Glomerular visceral epithelial cell (primary cell): ENCODE data around the gene ROBO1.
"Not testable (repeated sequence)": the region's sequence is repeated elsewhere in the genome, so short reads cannot be mapped to it uniquely, and the experiment has no call there.

Experiments used
- DNase-seq: peaks from one replicate; pipeline ENCODE4 v3.0.0-alpha.2; 2016; ENCODE audit errors: extremely low spot score

ROBO1 gene

DNA sequence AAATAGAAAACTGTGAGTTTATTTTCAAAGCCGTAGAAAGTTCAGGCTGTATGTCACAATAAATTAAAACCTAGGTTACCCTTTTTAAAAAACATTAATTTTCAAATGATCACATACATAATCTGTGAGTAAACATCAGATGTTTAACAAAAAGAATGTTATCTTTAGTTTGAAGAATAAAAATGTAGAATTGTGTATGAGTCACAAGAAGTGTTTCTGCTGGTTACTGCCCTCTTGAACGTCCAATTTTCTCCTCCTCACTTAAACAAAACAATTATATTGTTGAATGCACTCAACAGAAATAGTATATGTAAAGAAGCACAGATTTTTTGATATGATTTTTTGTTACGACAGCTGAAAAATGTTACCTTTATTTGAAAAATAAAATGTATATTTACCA is 855.1 kb downstream of the ROBO1 start:
- DNase-seq = no peak

DNA sequence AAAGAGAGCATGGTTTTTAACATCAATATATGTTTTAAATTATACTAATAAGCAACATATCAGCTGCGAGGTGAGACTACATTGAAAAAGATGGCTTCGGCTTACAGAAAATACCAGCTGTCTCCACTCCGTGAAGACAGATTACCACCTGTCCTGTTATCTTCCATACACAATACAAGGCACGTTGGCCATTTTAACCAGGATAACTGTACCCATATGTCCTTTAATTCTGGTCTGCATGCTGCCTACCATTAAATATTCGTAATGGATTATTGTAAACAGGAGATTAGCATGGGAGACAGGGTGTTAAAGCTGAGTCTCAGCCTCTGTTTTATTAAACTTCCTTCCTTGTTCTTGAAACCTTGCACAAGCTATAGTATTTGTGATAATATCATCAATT is 855.5 kb downstream of the ROBO1 start:
- no peak for DNase-seq

DNA sequence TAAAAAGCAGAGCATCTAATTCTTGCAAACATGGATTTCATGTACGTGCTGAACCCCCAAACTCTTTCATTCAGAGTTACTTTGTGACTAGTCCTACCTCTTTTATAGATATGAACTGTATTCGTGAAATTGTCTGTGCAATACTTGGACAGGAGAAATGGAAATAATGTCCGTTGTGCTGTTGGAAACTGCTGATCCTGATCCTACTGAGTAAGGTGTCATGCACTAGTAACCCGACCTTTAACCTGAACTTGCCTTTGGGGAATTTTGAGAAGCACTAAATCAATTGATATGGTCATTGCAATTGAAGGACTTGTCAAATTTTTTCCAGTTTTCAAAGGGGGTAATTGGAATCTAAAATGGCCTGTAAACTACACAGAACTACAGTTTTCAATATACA is 856.4 kb downstream of the ROBO1 start:
- DNase-seq = no peak

DNA sequence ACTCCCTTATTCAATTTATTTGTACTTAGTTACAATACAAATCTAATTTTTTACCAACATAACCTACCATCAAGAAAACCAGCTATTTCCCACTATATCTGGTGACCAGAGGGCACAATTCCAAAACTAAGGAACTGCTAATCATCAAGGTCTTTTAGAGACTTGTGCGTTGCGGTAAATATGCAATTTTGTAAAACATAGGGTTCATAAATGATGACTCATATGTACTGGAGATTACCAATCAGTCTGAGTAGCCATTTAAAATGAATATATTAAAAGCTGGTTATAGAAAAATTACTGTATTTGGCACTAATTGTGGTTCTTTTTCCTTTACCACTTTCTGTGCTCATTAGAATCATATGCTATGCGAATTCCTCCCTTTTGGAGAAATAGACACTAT is 859.6 kb downstream of the ROBO1 start:
- DNase-seq = no peak

DNA sequence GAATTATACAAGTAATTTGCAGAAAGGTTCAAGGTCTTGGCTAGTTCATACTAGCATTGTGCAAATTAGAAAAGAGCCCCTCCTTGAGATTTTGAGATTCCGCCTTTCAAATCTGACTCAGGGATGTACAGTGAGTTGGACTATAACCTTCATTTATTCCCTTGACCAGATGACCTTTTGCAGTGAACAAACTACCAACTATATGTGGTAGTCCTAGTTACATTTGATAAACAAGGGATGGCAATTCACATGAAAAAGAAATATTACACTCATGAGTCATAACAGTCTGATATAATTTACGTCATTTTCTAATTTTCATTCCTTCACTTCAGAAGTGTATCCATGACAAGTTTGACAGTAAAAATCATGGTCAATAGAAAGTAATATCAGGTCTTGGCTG is 860.4 kb downstream of the ROBO1 start:
- DNase-seq = no peak

DNA sequence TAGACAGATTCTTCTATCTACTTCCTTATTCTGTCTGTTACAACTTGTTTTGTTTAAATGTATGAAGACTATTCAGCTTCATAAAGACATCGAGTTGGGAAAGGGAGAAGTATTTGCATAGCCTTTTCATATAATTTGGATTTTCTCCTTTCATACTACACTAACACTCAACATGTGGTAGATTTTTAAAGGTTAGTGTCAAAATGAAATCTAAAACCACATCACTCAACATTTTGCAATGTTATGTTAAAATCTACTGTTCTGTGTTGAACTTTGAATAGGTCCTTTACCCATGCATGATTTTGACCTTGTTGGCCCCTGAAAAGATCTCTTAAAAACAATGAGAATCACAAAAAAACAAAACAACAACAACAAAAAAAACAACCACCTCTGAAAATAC is 860.9 kb downstream of the ROBO1 start:
- no peak for DNase-seq

DNA sequence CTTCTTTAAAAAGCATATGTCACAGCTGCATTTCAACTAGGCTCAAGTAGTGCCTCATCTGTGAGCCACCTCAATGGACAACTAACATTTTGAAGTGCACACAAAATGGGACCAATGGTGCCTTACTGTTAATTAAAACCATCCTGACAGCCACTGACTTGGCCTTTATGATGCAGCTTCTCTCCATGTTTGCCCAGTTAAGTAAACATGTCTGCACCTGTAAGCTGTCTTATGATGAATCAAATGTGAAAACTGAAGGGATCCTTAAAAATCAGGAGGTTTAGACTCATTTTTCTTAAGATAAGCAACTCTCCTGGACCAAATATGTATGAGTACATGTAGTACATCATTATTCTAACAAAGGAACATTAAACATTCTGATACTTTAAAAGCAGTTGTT is 861.6 kb downstream of the ROBO1 start:
- DNase-seq = no peak

DNA sequence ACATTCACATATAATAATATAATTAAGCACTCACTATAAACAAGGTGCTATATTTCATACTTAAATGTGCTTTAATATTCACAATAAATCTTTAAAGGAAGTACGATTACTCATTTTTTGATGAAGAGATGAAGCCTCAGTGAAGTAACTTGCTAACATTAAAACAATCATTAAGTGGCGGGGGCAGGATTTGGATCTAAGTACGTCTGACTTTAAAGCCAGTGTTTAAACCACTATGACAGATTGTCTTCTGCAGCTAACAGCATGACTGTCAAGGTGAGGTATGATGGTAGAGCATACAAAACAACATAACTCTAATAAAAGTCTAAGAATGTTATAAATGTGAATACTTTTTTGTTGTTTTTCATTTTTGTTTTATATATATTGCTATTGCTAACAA is 862.1 kb downstream of the ROBO1 start:
- DNase-seq = no peak

DNA sequence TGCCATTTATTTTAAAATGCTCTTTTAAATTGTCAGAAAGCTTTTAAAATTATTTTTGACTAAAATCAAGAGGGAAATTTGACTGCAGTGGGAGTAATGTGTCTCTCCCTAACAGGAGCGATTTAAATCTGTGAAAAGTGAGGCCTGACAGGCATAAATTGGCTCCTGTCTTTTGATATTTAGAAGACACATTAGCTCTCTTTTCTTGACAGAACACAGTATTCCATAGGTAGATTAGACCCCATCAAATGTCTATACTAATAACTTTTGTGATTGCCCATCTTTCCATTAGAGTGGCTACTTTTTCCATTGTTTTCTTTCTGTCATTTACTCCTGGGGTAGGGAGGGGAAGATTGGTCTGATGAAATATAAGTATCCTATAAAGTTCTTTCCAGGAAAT is 866.3 kb downstream of the ROBO1 start:
- DNase-seq = no peak

DNA sequence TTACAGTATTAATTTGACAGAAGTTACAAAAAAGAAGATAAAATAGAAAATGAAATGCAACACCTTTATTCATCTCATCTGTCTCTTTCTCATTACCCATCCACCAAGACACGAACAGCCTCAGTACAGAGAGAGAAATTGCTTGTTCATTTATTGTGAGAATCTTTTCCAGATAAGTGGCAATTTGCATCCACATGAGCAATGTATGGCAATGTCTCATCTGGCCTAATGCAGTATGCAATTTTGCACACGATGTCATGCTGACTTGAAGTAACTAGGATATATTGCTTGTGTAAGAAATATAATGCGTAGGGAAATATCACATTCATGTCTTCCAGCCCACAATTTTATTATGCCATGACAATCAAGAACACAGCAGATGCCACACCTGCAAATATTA is 866.9 kb downstream of the ROBO1 start:
- no peak for DNase-seq

DNA sequence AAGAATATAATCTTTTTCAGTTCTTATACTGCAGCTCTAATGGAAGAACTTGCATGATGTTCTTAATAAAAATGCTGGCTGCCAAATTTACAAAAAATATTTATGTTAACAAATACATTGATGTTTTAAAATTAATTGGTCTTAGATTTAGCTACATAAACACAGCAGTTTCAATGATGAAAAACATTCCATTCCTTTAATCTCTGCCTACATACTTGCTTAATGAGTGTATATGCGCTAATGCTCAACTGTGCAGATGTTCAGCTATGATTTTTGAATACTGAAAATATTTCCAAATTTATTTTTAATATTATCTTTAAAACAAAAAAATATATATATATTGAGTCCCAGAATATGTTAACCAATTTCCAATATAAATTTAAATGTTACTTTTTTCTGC is 867.4 kb downstream of the ROBO1 start:
- no peak for DNase-seq

DNA sequence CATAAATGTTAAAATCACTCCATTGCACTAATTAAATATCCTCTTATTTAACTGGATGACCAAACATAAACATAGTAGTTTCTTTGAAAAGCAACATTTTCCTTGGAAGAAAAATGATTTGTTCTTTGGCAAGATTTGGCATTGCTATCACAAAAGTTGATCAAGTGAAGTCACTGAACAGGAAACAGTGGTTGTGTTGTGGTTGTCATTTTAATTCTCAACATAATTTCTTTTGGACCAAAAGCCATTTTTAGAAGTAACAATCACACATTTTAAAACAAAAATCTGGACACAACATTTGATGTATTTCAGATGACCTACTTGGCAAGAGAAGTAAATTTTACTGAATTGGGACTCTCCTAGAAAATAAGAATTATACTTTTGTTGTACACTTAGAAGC is 872.3 kb downstream of the ROBO1 start:
- no peak for DNase-seq

DNA sequence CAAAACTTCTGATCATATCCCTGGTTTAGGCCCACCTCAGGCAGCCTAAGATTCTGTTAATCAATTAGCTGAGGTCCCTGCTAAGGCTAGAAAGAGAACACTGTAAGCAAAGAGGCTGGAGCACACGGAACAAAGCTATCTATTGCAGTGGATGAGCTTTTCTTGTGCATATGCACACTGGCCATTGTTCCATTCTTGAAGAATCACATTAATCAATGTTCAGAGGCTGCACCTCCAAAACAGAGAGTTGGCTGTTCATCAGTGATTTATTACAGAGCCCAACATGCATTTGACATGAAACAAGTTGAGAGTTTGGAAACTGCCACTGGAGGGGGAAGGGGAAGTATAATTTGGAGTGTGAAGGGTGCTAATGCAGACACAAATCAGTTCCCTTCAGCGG is 873.0 kb downstream of the ROBO1 start:
- no peak for DNase-seq

DNA sequence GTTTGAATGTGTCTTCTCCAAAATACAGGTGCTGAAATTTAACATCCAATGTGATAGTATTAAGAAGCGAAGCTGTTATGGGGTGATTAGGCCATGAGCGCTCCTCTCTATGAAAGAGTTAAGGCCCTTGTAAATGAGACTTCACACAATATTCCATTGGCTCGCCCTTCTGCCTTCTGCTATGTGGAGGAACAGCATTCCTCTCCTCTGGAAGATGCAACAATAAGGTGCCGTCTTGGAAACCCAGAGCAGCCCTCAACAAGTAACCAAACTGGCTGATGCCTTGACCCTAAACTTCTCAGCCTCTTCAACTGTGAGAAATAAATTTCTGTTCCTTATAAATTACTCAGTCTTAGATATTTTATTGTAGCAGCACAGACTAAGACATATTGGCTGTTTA is 874.6 kb downstream of the ROBO1 start:
- no peak for DNase-seq

DNA sequence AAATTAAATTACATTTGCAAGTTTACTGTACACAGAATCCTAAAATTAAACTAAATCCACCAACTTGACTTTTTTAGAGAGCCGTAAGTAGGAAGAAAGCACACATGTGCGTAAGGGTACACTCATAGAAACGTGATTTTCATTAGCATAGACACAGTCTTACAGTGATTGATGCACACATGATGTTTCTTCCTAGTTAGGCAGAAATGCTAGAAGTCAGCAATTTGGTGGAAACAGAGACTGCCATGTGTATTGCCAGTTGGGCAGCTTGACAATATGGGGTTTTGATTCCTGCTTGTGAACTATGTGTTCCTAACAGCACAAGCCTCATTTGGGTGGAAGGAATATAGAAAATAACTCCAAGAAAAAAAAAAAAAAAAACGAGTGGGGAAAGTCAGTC is 878.5 kb downstream of the ROBO1 start:
- DNase-seq = no peak

DNA sequence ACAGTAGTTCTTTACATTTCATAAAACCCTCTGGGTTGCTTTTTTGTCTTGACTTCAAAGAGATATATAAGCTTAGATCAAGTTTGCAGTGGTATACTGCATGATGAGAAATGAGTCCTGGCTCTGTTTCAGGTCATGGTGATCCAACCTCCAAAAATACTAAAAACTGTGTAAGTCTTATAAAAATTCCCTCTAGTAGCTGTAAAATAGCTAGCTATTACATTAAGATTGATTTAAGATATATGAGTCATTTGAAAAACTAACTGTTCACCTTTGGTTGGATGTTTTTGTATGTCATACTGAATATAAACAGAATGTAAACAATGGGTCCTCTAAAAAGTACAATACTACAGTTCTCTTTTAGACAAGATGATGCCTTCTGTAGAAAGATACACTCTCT is 879.2 kb downstream of the ROBO1 start:
- DNase-seq = no peak

DNA sequence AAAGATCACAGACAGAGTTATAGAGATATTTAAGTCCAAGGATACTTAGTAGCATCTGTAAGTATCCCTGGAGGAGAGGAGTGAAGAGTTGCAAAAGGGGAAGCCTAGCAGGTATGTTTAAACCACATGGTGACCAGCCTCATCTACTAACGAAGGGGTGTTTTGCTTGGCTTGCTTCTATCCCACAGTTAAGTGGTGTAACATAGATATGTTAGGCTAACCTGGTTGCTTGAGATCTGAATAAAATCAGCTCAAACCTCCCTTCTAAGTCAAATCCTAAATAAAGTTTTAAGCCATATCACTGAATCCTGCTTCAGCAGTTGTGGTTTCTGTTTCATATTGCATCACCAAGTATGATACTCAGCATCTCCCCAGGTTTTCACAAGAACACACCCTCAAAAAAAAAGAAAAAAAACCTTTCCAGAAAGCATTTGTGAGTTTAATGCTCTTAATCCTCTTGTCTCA is 880.2 kb downstream of the ROBO1 start:
- no peak for DNase-seq

DNA sequence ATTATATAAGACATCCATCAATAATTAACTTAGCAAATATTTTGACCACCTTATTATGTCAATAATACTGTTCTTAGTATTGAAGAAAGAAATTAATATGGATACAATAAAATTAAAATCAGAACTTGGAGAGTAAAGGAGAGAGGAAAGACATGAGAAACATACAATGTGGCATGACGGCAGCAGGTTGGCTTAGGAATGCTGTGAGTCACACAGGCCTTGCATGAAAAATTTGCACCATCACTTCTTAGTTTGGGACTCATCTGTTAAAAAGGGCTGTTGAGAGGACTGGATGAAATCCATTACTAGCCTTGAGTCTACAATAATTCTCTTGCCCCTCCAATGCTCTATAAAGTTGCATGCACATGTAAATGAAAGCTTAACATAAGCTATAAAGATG is 880.8 kb downstream of the ROBO1 start:
- peak; percentile 31 for DNase-seq

DNA sequence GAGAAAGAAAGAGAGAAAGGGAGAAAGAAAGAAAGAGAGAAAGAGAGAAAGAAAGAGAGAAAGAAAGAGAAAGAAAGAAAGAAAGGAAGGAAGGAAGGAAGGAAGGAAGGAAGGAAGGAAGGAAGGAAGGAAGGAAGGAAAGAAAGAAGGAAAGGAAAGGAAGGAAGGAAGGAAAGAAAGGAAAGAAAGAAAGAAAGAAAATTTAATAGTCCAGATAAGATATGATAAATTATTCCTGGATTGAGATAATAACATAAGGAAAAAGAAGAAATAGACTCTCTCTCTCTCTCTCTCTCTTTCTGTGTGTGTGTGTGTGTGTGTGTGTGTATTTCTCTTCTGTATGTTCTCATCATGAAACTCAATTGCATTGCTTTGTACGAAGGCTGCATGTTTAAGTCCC is 883.2 kb downstream of the ROBO1 start:
- not testable (repeated sequence) for DNase-seq

DNA sequence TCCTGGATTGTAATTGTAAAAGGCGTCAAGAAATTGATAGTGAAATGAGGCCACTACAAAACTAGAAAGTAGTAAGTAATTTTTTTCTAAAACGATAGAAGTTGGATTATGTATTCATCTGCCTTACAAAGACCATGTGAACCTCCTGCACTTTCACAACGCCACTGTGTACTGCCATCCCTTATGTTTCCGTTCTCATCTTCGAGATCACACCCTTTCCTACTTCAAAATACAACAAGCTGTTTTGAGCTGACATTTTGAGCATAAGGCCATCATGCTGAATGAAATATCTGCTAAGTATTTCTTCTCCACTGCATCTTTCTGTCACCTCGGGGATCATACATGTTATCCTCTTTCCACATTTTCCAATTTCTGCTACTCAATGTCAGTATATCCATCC is 885.5 kb downstream of the ROBO1 start:
- DNase-seq = no peak

DNA sequence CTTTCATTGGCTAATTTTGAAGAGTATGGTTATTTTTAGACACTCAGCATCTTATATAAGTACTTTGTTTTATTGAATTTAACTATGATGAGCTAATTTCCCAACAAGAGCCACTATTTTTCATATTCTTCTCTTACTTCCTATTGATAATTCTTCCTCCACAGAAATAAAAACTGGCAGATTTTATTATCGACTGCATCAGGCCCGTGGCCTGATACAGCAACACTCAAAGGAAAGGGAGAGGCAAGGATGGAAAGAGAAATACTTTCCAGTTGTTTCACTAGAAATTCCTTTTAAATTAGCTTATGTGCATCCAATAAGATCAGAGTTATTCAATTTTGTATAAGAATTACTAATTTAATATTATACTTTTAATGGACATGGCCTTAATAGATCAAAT is 886.3 kb downstream of the ROBO1 start:
- DNase-seq = no peak

DNA sequence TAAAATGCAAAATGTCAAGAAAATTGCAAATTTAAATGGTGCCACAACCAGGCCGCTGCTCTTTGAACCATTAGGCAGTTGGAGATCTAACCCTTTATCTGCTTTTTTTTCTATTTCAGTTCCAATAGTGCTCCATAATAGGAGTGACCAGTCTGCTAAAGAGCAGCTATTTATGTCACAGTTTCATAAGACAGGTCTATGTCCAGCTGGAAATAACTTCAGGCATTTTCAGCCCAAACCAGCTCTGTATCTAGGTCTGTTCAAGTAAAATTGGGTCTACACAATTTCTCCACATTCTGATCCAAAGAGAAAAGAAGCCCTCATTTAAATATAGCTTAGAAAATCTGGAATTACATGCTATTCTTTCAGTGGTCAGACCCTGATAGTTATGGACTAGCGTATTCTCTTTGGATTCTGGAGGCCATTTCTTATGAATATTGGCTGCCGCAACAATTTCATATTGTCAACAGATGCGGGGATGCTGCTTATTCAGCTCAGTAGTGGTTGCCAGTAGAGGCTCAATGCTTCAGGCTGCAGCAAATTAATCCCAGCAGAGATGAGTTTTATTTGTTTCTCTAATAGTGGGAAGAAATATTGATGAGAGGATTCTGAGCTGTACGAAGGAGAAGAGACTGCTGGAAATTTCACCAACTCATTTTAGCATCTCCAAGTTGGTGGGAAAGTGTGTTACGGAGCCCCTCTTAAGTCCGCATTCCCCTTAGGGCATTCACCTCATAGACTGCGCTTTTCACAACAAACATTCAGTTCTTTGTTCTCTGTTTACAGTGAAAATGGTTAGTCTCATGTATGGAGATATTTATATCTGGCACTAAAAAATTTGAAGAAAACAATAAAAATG is 887.0 kb downstream of the ROBO1 start:
- DNase-seq = no peak

DNA sequence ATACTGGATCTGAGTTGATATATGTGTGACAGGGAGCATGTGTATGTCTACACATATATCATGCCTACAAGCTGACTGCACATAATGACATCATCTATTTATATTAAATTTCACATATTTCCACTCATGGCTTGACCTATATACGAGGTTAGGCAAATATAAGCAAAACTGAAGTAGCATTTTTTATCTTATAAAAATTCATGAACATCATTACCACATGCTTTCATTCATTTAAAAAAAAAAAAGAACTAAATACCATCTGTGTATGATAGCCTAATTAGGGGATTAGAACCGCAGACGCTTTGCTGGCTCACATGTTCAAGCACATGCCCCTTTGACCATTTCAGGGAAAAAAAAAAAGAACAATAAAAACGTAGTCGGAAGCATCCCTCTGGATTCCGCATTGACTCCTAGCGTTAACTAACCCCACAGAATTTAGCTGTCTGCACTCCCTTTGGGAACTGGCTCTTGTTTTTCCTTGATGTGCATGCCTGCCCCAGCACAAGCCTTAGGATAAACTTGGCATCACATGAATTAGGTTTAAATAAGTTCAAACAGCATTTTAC is 888.4 kb downstream of the ROBO1 start:
- DNase-seq = no peak

DNA sequence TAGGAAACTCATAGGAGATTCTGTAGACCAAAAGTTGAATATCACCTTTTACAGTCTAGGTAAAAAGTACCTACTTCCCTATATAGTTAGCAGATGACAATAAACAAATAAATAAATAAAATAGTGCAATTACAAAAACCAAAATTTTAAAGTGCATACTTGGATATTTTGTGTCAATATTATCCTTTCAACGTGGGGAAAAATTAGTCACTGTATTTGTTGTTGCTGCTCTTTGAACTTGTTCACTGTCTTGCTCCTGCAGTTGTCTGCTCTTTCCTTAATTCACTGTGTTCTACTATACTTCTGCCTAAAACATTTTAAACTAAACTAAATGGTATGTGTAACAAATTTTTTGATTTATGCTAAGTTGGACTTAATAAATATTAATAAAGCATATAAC is 889.0 kb downstream of the ROBO1 start:
- no peak for DNase-seq
